AG09309 (cell line): ENCODE measurements around the gene NSUN7.

Source experiments
- DNase-seq: peaks from one replicate; pipeline ENCODE4 v3.0.0-alpha.2; 2010; ENCODE audit warnings: low read depth
- H3K4me3 ChIP-seq: 2 replicates; pipeline ENCODE4 v1.5.1; 2011; ENCODE audit warnings: mild to moderate bottlenecking, low read depth, low read length, moderate library complexity; ENCODE audit not compliant: control insufficient read depth
- TF ChIP-seq, protein P1 (sequence below): IDR thresholded peaks from 2 replicates; pipeline ENCODE4 v1.5.1; 2011; ENCODE audit warnings: mild to moderate bottlenecking, low read depth, low read length, inconsistent platforms; ENCODE audit not compliant: insufficient read depth, control insufficient read depth; ENCODE audit errors: missing control alignments

Gene NSUN7

GRCh38 chr4:40778090-40778489 is 28.3 kb downstream of the NSUN7 start:
- TF ChIP-seq, protein P1, sequence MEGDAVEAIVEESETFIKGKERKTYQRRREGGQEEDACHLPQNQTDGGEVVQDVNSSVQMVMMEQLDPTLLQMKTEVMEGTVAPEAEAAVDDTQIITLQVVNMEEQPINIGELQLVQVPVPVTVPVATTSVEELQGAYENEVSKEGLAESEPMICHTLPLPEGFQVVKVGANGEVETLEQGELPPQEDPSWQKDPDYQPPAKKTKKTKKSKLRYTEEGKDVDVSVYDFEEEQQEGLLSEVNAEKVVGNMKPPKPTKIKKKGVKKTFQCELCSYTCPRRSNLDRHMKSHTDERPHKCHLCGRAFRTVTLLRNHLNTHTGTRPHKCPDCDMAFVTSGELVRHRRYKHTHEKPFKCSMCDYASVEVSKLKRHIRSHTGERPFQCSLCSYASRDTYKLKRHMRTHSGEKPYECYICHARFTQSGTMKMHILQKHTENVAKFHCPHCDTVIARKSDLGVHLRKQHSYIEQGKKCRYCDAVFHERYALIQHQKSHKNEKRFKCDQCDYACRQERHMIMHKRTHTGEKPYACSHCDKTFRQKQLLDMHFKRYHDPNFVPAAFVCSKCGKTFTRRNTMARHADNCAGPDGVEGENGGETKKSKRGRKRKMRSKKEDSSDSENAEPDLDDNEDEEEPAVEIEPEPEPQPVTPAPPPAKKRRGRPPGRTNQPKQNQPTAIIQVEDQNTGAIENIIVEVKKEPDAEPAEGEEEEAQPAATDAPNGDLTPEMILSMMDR, result no peak
- no peak overlapping the region for H3K4me3 ChIP-seq
- no peak for DNase-seq

DNA sequence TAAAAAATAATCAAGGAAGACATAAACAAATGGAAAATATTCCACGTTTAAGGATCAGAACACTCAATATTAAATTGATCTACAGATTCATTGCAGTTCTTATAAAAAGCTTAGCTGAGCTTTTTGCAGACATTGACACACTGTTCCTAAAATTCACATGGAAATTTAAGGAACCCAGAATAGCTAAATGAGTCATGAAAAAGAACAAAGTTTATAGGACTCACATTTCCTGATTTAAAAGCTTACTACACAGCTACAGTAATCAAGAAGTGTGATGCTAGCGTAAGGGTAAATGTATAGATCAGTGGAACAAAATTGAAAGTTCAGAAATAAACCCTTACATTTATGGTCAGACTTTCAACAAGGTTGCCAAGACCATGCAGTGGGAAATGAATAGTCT is 33.1 kb downstream of the NSUN7 start:
- DNase-seq, result no peak
- no peak overlapping the region for H3K4me3 ChIP-seq
- TF ChIP-seq, protein P1, result no peak

- DNase-seq, result no peak
- TF ChIP-seq, protein P1, result no peak
- H3K4me3 ChIP-seq, result no peak overlapping the region
Observed at GRCh38 chr4:40785727-40786126, 36.0 kb downstream of the NSUN7 start.

DNA sequence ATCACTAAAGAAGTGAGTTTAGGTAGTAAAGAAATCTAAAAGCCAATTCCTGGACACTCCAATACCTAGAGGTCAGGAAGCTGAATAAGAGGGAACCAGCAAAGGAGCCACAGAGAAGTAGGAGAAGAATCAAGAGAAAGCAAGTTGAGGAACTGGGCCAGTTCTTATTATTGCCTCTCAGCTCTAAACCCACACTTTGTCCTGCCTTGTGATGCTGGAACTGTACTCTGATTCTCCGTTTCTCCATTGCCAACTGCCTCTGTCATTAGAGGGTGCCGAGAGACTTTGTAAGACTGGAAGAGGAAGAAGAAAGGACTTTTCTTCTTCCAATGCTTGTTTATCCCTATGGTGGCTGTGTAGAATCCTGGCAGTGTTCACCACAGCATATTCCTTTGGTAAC is 38.6 kb downstream of the NSUN7 start:
- H3K4me3 ChIP-seq, result no peak overlapping the region
- DNase-seq, result no peak
- TF ChIP-seq, protein P1, result no peak

DNA sequence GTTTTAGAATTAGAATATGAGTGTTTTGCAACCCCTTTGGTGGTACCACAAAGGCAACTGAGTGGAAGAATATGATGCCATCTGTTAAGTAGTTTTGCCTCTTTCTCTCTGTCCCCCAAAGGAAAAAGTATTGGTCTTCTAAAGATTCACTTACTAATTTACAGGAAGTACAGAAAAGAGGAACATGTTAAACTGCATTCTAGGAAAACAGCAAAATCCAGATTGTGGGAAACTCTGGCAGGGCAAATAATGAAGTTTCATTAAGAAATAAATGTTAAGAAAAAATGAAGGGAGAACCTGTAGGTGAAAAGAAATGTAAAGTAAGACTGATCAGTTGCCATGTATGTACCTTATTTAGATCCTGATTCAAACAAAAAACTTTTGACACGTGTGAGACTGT is 39.3 kb downstream of the NSUN7 start:
- TF ChIP-seq, protein P1, result no peak

DNA sequence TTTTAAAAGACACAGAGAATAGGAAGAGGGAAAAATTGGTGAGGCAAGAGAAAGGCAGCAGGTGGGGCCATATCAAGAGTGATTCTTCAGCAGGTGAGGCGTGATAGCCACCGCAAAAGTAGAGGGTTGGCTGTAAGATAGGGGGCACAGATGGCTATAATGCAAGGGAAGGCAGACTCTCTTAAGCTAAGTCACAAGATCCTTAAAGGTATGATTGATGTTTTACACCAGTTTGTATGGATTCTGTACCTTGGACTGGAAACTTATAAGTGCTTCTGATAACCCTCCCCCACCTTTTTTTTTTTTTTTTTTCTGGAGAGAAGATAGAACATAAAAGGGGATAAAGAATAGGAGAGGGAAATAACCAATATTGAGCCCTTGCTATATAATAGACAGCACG is 40.0 kb downstream of the NSUN7 start:
- DNase-seq, result no peak
- TF ChIP-seq, protein P1, result no peak

More for the DNA sequence above, 39.3 kb downstream of the NSUN7 start:
- H3K4me3 ChIP-seq, result no peak overlapping the region
- DNase-seq, result no peak

GRCh38 chr4:40800064-40800463 is 50.3 kb downstream of the NSUN7 start:
- no peak overlapping the region for H3K4me3 ChIP-seq
- TF ChIP-seq, protein P1, result no peak
- no peak for DNase-seq

More for the DNA sequence above, 40.0 kb downstream of the NSUN7 start:
- H3K4me3 ChIP-seq, result no peak overlapping the region
